Activated T-helper 1 cell treated with Interleukin-2 at 50 U/mL for 16 hours (primary cell): ENCODE measurements around the gene CNGA3.

Source experiments
- DNase-seq: peaks from one replicate; pipeline ENCODE4 v3.0.0-alpha.2; 2020; ENCODE audit warnings: low read depth

Gene CNGA3

DNA sequence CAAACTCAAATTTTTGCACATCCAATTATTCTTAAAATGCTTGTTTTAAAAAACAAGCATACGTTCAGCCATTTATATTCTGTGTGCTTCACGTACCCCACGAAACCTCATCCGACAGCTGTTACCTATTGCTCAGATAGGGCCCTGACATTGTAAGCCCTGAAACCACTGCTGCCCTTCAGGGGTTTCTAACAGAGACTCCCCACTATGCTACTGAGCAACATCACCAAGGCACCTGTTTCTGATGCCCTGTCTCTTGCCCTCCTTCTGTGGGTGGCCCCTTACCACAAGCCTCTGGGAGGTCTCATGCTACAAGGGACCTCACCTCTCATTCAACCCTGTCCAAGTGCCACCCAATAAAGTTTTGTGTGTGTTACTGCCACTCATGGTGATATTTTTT, 18.5 kb upstream of the CNGA3 start:
- DNase-seq = no peak

DNA sequence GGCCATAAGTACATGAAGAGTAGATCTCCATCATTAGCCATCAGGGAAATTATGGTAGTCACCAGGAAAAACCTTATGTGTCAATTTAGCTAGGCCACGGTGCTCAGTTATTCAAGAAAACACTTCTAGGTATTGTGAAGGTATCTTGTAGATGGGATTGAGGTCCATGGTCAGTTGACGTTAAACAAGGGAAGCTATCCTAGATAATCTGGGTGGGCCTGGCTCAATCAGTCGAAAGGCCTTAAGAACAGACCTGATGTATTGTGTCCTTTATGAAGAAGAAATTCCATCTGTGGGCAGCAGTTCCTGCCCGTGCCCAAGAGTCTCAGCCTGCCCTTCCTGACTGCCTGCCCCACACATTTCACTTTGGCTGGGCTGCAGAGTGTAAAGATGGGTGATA, 16.7 kb upstream of the CNGA3 start:
- DNase-seq = no peak

DNA sequence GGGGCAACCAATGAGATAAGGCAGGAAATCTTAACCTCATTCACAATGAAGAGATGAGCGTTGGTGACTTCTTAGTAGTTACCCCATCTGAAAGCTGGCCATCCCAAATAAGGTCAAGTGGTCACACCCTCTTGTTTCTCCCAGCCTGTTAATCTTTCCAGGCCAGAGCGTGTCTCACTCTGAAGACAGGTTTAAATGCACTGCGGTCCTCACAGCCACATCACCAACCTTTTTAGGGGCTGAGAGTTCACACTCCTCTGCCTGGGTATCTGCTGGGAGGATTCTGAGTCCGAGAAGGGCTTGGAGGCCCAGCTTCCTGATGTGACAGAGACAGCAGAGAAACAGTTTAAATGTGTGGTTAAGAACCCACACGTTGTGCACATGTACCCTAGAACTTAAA, 13.3 kb upstream of the CNGA3 start:
- no peak for DNase-seq

DNA sequence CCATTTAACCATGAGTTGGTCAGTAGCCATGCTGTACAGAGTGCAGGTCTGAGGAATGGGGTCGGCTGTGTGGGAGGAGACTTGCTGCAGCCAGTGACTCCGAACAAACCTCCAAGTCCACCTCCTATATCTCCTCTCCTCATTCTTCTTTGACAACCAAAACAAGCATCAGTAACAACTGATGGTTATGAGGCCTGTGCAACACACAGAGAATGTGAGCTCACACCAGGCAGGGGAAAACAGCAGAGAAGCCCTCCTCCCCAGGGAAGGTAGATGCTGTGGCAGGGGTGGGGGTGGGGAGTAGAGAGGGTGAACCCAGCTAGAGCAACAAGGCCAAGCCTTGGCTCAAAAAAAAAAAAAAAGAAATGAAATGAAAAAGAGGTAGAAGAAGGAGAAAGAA, 12.3 kb upstream of the CNGA3 start:
- DNase-seq = no peak

DNA sequence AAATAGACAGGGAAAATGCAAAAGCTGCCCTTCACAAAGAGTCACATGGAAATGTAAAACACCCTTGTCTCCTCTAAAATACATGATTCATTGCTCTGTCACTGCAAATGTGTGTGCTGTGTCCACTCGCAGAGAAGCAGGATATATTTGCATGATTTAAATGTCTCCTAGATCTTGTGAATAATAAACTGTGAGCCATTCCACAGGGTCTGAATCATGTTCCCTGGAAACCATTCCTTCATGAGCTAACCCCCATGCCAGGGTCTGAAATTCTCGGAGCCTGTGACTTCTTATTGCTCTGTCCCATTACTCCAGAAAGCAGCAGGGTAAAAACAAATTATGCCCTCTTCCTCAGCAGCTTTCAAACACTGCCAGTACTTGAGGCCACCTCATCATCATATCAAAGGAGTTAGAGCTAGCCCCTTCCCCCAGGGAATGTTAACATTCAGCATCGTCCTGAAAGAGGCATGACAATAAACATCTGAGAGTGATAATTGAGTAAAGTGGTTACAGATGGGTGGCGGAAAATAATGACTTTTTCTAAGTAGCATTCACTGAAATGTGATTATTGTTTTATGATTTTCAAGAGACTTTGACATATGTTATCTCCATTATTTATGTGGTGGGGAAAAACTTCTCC, 11.7 kb upstream of the CNGA3 start:
- DNase-seq = no peak

DNA sequence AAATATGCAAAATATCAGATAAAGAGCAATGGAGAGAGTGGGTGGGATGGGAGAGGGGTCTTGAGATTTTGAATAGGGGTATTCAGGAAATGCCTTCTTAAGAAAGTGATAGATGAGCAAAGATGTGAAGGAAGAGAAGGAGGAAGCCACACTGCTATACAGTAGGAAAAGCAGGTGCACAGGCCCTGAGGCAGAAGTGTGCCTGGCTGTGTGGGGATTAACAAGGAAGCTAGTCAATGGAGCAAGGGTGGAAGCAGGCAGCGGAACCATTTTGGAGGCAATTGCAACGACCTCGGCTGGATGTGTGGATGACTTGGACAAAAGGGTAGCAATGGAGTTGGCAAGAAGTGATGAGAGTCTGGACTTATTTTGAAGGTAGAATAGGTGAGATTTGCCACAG, 11.0 kb upstream of the CNGA3 start:
- no peak for DNase-seq

DNA sequence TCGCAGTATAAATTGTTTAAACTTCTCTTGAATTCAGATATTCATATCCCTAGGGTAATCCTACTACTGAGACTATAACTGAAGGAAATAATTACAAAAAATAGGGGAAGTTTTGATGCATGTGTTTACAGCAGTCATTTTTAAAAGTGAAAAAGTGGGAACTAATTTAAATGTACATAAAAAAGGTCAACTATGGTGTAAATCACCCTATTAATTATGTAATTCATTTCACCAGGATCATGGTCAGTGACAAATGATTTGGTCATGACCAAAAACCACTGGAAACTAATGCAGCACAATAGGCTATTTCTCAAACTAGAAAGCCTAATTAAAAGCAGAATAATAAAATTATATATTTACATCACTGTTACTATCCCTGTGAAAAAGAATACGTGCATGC, 5.0 kb upstream of the CNGA3 start:
- DNase-seq = no peak

DNA sequence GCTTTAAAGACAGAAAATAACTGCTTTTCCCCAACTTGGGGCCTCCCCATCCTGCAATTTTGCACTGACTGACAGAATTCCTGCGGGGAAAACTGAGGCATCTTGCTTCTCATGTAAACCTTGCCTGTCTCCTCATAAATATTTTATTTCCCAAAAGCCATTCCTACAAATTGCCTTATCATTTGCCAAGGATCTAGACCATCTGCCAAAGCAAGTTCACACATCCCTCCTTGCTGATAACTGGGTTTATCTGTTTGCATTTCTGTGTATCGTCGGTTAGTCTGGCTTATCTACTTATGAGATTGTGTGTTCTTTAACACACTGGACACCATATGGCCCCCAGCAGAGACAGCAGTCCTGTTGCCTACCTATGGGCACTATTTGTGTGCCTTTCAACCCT, 3.0 kb upstream of the CNGA3 start:
- no peak for DNase-seq

DNA sequence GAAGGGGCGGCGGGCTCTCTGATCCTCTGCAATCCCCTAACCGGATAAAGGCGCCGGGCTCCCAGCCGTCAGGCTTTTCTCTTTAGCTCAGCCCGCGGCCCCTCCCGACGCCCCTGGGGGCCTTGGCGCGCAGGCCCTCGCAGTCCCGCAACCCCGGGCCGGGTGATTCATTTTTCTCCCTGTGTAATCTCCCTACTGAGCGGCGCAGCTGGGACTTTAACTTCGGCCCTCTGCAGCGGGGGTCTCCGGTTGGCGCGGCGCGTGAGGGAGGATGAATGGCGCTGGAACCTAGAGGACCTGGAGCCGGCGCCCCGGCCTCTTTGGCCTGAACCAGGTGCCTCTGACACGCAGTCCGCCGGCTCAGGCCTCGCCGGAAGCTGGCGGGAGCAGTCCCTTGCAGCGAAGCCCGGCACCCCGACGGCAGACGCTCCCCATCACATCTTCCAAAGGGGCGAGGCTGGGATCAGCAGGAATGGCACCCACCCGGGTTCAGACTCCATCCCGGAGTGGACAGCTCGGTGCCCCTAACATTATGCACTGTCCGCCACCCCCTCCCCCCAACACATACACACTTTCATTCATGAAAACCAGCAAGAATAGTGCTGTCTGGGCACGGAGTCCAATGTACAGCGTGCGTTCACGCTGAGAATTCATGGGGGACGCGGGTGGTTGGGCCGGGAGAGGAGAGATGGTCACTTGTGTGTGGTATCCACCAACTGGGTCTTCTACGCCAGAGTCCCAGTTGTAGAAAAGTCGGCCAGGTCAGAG, 1.2 kb downstream of the CNGA3 start:
- no peak for DNase-seq

DNA sequence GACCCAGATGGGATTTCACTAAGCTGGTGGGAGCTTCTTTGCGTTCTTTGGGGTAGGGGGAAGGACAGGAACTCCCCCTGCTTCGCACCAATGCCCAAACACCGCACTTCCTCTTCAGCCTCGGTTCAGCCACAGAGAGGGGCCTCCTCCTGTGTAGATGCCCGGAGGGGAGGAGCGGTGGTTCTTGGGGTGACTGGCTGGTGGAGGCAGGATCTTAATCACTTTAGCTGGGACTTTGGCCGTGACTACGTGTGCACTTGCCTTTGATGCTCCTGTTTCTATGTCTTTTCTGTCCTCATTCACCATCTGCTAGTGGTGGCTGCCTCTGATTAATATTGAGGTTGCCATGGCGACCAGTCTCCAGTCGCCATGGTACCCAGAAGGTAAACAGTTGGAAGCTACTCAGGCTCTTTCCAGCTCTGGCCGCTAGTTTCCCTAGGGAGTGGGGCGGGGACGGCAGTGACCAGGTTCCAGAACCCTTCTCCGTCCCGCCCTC, 1.9 kb downstream of the CNGA3 start:
- no peak for DNase-seq

DNA sequence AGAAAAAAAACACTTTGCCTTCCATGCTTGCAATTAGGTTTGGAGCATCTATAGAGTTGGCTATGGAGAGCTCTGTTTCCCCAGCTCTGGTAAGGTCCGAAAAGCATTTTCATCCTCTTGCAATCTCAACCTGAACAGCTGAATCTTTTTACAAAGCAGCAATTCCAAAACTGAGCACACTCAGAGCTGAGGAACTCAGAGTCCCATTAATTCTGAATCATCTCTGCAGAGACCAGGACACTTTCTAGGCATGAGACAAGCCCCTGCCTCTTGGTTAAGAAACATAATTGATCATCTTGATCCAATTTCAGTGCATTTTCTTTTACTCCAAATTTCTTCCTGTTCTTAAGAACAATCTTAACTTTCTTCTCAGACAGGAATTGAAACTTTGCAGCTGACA, 4.2 kb downstream of the CNGA3 start:
- no peak for DNase-seq

DNA sequence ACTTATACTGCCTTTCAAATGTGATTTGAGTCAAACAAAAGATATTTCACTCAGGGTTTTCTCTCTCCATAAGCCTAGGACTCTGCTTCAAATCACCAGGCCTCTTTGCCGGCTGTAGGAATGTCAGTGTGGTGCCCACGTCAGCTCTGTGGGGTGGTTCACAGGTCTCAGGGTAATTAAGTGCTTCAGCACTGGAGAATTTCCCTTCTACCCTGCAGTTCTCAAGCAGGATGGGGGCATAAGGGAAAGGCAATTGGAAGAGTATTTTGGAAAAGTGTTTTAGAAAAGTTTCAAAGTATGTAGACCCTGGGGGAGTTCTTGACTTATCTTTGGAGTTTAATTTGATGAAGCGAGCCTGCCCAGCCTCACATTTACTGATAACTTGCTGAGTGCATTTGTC, 9.6 kb downstream of the CNGA3 start:
- no peak for DNase-seq

DNA sequence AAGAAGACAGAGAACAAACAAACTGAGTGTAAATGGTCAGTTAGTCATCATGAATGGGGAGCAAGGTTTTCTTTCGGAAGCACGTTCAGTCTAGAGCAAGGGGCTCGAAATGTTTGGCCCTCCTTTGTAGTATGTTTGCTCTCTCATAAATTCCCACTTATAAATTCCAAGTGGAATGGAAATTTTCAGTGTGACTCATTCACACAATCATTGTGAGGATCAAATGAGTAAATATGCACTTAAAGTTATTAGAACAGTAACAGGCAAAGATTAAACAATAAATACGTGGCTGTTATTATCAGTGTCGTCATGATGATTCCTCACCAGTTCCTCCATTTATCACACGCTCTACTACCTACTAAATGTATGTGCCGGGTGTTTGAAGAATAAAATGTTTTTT, 10.5 kb downstream of the CNGA3 start:
- no peak for DNase-seq

DNA sequence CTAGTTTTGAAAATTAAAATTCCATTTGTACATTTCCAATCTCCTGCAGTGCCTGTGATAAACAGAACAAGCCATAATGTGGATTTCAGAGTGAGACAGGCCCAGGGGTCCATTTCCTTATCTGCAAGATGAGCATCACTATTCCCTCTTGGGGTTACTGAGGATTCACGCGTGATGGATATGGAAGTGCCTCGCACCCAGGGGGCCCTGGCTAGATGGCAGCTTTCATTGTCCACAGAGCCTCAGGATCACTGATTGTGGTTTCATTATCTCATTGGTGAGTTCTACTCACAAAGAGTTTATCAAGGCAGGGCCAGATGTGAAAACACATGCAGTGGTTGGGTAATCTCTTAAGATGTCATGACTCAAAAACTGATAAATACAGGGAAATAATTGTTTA, 11.6 kb downstream of the CNGA3 start:
- no peak for DNase-seq

DNA sequence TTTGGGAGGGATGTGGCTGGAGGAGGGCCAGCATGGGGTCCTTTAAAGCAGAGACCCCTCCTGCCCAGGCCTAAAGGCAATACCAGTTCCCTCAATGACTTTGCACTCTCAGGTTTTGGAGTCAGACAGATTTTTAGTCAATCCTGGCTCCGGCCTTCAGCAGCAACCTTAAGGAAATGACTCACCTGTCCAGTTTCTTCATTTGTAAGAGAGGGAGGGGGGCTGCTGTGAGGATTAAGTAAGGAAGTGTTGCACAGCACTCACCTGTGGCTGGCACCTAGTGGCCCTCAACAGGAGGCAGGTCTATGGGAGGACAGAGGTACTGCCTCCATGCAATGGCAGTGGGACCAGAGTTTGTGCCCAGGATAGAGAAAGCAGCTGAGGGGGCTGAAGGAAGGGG, 13.7 kb downstream of the CNGA3 start:
- DNase-seq = no peak

DNA sequence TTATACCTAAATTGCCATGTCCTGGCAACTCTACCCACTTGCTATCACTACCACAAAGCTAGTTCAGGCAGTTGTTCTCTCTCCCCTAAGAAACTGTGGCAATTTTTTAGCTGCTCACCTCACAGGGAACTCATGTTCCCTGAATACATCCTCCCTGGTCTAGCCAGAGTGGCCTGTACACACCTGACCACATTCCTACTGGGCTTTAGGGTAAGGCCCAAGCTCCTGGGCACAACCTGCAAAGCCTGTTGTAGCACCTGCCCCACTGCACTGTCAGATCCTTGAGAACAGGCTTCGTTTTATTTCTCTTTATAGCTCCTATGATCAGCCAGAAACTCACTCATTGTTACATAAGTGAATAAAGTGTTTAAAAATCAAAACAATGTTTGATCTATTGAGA, 21.5 kb downstream of the CNGA3 start:
- DNase-seq = no peak

DNA sequence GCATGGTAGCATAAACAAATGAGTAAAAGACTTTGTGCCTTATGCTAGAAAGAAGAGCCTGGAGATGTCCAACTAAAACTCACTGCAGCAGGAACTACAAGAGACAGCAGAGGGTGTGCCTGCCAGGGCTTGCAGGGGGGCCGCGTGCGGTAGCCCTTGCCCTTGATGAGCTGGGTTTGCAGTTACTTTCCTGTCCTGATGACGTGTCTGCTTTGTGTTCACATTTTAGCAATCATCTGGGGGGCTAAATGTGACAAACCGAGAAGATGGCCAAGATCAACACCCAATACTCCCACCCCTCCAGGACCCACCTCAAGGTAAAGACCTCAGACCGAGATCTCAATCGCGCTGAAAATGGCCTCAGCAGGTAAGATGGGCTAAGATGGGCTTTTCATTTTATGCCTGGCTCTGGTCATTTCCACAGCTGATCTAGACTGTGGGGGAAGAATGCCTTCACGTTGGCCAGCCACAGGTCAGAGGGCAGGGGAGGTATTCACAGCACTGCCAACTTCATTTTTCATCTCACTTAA, 23.5 kb downstream of the CNGA3 start:
- DNase-seq = no peak

DNA sequence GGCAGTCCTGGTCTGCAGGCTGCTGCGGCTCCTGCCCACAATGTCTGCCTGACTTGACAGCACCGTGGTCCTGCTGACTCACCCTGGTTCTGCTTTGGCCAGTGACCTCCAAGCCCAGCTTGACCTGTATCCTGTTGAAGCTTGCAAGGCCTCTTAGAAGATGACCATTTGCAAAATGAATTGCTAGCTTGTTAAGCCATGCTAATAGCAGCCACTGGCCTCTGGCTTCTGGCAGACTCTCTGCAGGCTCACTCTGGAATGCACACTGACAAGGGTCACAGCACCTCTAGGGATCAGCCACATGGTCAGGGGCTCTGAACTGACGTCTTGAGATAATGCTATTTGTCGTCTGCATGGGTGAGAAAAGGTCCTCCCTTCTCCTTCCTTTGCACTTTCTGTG, 25.9 kb downstream of the CNGA3 start:
- no peak for DNase-seq

DNA sequence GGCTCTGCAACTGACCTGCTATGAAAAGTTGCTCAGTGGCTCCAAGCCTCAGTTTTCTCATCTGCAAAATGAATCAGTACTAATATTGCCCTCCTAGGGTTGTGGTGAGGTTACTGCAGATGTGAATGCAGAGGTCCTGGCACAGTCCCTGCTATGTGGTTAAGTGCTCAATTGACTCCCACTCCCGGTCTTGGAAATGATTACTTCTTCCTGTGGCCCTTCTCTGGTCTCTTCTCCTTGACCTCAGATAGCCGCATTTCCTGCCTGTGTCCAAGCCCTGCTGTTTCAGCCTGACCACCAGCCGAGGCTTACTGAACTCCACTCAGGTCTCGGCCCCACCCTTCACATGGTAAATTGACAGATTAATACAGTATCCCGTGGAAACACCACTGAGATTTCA, 26.3 kb downstream of the CNGA3 start:
- no peak for DNase-seq

DNA sequence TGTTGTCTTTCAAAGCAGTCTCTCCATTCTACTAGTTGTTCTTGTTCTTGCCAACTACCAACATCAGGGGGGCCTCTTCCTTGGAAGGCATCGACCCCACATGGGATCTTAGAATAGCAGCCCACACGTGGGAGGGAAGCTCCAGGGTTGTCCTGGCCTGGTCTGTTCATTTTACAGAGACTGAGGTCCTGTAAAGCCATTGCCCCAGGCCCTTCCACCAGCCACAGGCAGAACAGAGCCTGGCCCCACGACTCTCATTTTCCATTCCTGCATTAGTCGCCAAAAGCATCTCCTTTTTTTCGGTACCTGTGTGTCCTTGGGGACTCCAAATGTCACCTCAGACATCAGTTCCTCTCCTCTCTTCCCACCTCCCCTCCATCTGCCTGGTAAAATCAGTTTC, 28.0 kb downstream of the CNGA3 start:
- no peak for DNase-seq

DNA sequence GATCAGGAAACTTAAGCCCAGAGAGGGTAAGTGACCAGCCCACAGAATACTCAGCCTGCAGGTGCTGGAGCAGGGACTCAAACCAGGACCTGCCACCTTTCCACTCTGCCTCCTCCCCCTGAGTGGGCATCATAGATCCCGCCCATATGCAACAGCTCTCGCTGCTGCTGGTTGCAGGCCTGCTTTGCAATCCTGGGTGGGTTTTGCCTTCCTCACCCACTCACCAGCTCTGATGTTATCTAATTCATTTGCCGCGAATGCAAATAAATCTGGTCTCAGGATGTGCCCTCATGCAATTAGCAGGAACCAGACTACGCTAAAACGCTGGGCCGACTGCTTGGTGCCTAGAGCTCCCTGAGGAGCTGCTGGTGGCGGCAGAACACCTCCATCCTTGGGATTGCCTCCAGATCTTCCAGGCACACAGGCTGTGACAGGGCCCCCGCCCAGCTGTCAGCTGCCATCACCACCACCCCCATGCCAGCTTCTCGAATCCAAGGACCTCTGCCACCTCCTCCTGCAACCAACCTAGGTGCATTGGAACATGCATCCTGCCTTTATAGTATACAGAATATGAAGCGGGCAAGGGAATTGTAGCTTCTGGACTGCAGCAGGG, 28.8 kb downstream of the CNGA3 start:
- no peak for DNase-seq

DNA sequence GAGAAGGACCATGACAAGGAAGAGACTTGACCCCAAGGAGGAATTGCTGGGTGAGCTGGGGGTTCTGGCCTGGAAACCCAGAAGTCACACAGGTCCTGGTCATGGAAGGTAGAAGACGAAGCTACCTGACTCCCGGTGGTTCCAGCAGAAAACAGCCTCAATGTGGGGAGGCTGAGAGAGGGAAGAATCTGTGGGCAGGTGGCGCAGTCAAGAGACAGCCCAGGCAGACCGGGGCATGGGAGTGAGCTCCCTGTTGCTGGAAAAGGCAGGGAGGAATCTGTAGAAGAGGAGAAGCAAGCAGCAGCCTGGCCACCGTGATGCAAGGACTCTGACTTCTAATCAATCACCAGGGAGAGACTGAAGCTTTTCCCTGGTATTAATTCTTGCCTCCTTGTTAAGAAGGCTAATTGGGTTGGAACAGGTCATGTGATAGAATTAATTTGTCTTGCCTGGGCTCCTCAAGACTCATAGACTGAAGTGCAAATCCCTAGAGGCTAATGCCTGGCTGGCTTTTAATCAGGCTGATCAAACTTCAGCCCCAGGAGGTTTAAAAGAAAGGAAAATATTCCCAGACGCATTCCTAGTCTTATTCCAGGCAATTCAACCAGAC, 30.1 kb downstream of the CNGA3 start:
- DNase-seq = no peak

DNA sequence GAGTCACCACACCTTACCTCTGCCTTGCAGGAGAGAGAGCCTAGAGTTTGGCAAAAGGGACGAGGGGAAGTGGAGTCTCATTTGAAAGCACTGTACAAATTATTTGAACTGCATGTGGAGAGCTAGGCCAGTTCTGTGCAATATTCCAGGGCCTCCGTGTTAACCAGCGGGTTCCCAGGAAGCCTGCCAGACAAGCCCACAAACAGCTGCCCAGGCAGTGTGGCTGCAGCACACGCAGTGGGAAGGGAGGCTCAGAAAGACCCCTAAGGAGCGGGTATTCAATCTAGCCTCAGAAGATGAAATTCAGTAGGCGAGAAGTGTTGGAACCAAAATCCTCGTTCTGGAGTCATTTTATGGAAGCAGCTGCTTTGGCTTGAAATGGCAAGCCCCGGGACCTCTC, 30.7 kb downstream of the CNGA3 start:
- no peak for DNase-seq
